ENCODE measurements around the gene GRID1.

DNA sequence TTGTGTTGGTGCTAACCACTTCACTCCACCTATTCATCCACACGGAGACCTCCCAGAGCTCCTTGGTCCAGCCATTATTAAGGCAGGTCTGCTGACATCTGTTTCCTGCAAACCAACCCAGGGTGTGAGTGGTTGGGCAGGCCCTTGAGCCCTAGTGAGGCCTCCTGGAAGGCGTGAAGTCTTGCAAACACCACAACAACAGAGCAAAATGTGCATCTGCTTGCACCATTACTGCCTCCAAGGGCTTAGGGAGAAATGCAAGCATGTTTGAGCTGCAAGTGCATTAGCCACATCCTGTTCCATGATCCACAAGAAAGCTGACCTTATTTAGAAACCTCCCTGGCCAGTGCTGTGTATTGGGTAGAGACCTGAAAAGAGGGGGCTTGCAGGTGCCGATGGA lies 325.5 kb downstream of the GRID1 start:
- TF ChIP-seq, protein P1, sequence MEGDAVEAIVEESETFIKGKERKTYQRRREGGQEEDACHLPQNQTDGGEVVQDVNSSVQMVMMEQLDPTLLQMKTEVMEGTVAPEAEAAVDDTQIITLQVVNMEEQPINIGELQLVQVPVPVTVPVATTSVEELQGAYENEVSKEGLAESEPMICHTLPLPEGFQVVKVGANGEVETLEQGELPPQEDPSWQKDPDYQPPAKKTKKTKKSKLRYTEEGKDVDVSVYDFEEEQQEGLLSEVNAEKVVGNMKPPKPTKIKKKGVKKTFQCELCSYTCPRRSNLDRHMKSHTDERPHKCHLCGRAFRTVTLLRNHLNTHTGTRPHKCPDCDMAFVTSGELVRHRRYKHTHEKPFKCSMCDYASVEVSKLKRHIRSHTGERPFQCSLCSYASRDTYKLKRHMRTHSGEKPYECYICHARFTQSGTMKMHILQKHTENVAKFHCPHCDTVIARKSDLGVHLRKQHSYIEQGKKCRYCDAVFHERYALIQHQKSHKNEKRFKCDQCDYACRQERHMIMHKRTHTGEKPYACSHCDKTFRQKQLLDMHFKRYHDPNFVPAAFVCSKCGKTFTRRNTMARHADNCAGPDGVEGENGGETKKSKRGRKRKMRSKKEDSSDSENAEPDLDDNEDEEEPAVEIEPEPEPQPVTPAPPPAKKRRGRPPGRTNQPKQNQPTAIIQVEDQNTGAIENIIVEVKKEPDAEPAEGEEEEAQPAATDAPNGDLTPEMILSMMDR (IDR thresholded peaks at IDR 0.05) = no peak
- no peak for TF ChIP-seq ZFX (IDR thresholded peaks at IDR 0.05; ENCODE audit: borderline replicate concordance)

Data from 22Rv1 (cell line).